ENCODE results near the gene GSDME. TPM values are rescaled to one million over a fixed set of nuclear protein-coding genes. Genes with fewer than 3 reads are reported as not detected.
A peak's percentile ranks its signal among the peaks of the same experiment; 100 is the strongest.
"Not testable (repeated sequence)": the region's sequence is repeated elsewhere in the genome, so short reads cannot be mapped to it uniquely, and the experiment has no call there.

The GSDME gene
- total RNA-seq, 1 donor from 2014 or later, result 17.7 TPM

DNA sequence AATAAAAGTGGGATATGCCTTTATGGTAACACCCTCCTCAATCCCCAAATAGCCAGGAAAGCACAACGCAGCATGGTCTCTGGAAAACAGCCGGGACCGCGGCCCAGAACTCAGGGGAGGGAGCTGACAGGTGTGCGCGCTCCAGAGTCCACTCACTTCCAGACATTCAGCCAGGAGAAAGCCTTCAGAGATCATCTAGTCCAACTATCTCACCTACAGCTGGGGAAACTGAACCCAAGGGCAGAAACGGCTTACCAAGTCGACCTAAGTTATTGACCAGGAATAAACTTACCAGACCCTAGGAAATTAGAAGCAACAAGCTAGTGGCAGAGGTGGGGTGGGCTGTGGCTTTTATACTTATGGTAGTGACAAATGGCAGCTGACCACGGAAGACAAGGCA, 16.4 kb downstream of the GSDME start:
- no peak for DNase-seq

DNA sequence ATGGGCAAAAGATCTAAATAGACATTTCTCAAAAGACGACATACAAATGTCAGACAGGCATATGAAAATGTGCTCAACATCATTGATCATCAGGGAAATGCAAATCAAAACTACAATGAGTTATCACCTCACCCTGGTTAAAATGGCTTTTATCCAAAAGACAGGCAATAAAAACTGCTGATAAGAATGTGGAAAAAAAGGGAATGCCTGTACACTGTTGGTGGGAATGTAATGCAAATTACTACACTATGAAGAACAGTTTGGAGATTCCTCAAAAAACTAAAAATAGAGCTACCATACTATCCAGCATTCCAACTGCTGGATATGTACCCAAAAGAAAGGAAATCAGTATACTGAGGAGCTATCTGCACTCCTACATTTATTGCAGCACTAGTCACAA, 18.0 kb downstream of the GSDME start:
- no peak for DNase-seq

DNA sequence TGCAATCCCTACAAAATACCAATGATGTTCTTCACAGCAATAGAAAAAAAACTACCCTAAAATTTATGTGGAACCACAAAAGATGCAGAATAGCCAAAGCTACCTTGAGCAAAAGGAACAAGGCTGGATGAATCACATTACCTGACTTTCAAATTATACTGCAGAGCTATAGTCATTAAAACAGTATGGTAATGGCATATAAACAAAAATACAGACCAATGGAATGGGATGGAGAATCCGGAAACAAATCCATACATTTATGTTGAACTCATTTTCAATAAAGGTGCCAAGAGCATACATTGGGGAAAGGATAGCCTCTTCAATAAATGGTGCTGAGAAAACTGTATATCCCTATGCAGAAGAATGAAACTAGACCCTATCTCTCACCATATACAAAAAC, 18.7 kb downstream of the GSDME start:
- no peak for DNase-seq

DNA sequence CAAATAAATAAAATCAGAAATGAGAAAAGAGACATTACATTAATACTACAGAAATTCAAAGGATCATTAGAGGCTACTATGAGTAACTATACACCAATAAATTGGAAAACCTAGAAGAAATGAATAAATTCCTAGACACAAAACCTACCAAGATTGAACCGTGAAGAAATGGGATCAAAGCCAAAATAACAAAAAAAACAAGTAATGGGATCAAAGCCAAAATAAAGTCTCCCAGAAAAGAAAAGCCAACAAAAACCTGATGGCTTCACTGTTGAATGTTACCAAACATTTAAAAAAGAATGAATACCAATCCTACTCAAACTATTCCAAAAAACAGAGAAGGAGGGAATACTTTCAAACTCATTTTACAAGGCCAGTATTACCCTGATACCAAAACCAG, 20.0 kb downstream of the GSDME start:
- peak; percentile 46 for DNase-seq

DNA sequence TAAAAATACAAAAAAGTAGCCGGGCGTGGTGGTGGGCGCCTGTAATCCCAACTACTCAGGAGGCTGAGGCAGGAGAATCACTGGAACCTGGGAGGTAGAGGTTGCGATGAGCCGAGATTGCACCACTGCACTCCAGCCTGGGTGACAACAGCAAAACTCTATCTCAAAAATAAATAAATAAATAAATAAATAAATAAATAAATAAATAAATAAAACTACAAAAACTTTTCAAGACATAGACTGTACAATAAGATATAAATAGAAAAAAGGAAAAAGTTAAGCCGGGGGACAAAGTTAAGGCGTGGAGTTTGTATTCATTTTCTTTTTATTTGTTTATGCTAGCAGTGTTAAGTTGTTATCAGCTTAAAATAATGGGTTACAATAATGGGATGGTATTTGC, 21.7 kb downstream of the GSDME start:
- DNase-seq, result not testable (repeated sequence)

DNA sequence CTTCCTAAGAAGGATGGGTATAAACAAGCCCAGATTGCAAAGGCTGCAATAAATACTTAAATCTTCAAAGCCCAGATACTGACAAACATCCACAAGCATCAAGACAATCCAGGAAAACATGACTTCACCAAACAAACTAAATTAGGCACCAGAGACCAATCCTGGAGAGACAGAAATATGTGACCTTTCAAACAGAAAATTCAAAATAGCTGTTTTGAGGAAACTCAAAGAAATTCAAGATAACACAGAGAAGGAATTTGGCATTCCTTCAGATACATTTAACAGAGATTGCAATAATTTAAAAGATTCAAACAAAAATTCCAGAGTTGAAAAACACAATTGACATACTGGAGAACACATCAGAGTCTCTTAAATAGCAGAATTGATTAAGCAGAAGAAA, 23.0 kb downstream of the GSDME start:
- no peak for DNase-seq

DNA sequence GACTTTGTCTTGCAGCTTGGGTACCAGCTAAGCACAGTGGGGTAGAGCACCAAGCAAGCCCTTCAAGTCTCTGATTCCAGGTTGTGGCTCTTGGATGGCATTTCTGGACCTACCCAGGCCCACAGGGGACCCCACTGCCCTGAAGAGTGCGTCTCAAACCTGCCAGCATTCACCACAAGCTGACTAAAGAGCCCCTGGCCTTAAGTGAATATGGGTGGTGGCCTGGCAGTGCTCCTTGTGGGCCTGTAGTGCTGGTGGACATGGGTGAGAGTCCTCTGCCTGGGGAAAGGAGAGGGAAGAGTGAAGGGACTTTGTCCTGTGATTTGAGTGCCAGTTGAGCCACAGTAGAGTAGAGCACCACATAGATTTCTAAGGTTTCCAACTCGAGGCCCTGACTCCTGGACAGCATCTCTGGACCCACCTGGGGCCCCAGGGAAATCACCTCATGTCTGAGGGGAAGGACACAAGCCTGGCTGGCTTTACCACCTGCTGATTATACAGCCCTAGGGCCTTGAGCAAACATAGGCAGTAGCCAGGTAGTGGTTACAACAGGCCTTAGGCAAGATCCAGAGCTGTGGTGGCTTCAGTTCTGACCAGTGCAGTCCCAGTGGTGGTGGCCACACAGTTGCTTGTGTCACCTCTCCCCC, 23.7 kb downstream of the GSDME start:
- DNase-seq, result no peak

DNA sequence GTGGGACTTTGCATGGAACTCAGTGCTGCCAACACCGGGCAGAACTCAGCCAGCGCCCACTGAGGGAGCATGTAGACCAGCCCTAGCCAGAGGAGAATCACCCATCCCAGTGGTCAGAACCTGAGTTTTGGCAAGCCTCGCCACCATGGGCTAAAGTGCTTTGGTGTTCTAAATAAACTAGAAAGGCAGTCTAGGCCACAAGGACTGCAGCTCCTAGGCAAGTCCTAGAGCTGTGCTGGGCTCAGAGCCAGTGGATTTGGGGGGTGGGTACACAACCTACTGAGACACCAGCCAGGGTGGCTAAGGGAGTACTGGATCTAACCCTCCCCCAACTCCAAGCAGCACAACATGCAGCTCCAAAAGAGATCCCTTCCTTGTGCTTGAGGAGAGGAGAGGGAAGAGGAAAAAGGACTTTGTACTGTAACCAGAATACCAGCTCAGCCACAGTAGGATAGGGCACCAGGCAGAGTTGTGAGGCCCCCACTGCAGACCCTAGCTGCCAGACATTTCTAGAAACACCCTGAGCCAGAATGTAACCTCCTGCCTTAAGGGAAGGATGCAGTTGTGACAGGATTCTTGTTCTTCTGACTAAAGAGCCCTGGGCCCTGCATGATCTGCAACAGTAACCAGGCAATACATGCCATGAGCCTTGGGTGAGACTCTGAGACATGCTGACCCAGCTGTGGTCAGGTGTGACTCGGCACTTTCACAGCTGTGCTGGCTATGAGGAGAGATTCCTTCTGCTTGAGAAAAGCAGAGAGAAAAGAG, 24.4 kb downstream of the GSDME start:
- DNase-seq, result peak; percentile 19

DNA sequence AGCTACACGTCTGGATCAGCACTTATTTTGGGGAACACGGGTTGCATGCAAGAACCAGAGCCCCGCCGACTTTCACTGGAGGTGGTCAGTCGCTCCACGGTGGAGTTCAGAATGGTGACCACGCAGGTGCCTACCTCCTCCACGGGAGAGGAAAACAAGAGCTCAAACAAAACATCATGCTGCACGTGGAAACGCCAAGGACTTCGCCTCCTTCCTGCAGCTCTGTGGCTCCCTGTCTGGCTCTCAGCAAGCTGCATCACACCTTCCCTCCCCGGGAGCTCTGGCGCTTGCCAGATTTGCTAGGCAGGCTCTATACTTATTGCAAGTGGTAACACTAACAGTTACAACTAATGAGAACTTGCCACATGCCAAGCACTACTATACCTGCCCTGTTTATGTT, 26.0 kb downstream of the GSDME start:
- DNase-seq, result no peak

DNA sequence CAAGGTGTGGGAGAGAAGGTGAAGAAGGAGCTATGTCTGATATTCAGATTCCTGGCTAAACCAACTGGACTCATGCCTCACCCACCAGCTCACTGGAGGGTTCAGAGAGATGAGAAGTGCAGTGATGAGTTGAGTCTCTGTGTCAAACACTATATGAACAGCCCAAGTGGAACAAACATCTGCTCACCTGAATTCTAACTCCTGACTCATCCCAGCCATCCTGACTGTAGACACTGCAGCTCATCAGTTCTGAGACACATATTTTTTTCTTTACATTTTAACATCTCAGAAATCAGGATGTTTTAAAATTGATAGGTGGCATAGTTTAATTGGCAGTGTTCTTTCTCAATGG, 27.3 kb downstream of the GSDME start:
- no peak for DNase-seq

DNA sequence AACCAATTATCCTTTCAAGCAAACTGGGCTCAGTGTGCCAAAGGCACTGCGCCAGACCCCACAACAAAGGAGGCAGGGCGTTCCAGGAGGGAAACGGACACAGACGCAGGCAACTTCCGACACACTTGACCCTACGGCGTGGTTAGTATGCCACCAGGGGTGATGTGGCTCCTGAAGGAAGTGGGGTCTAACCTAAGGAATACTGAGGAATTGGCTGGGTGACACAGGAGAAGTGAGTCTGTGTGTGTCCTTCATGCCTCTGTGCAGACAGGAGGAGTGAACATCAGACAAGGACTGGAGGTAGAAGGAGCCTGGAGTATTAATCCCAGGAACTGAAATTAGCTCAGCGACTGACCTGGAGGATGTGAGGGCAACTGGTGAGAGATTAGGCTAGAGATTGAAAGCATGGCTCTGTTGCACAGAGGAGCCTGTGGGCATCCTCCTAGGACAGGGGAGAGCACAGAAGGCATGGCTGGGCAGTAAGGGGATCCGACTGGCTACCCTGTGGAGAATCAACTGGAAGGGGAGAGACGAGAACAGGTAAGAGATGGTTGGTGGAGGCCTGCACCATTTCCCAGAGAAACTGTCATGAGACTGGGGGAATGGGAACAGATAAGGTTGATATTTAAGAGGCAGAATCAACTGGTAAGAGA, 27.8 kb downstream of the GSDME start:
- peak; percentile 74 for DNase-seq

DNA sequence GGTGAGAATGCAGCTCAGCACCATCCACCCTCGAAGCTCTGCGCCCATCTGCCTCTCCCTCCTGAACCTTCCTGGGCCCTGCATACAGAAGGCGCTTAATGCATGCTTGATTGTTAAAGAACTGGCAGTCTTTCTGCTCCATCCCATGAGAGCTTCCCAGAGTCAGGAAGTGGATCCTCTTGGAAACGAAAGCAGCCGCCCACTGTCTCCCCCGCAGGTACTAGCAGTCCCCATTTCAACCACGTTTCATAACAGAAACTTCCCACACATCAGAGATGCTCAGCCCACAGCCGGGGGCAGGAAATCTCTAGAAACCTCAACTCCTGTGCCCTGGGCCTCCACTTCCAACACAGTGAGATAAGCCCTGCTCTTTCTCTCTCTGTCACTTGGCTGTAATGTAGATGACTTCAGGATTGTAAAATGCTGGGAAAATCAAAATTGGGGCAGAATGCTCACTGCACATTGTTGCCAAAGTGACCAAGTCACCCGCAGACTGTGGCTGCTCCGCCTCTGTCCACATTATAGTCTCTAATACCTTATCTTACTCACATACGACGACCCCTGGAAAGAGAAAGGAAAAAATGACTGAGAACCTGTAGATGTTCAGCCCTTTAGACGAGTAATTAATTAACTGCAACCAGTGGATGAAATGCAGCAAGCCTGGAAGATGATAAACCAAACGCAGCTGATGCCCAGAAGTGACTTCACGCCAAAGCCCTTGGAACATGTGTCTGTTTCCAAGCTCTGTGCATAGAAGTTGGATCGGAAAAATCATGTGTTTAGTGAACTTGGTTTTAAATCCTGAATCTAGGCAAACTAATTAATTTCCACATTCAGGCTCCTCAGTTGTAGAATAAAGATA, 28.5 kb downstream of the GSDME start:
- no peak for DNase-seq

DNA sequence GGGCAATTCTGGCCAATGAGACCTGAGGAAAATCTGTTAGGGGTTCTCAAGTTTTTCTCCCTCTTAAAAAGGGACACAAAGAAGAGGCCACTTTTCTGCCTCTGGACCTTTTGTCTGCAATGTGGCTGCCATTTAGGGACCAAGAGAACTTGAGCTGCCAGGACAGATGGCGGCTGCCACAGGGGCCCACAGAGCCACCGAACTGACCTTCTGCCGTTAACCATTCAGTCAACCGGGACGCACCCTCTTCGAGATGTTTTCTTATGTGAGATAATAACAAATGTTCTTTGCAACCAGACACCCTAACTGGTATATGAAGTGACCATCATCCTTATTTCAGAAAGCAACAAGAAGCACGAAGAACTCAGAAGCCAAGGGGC, 29.2 kb downstream of the GSDME start:
- no peak for DNase-seq

DNA sequence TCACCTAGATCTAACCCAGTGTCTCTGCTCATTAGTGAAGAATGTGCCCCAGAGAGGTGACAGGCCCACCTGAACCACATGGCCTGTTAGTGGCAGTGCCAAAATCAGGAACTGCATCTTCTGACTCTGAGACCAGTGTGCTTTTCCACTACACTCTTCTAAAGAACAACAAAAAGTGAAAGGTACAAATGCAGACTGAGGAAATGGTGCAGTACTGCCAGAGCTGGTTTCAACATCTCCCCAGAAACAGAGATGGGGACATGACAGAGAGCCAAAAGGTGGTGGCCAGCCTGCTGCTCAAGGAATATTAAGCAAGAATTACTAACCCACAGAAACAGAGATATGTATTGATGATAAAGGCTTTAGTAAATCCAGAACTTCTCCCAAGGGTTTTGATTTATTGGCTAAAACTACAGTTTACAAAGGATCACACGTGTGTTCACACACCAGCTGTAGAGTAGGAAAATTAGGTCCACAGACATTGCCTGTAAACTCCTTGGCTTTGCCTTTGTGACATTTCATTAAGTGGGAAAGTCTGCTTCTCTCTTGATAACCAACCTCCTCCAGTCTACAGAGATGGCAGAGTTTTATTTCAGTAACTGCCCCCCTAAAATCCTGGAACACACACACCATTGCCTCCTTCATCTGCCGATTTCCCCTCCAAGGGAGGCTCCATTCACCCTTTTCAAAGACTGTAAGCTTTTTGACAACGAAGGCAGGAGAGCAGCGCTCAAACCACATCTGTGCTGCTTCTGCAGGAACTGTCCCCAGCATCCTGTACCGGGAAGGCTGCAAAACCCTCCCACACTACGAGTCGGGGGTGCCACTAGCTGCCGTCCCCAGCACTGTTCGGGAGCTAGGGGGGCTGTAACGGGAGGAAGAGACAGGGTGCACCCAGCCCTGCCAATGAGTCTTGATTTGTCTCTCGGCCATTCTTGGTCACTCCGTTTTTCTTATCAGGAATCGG, 29.8 kb downstream of the GSDME start:
- DNase-seq, result no peak

DNA sequence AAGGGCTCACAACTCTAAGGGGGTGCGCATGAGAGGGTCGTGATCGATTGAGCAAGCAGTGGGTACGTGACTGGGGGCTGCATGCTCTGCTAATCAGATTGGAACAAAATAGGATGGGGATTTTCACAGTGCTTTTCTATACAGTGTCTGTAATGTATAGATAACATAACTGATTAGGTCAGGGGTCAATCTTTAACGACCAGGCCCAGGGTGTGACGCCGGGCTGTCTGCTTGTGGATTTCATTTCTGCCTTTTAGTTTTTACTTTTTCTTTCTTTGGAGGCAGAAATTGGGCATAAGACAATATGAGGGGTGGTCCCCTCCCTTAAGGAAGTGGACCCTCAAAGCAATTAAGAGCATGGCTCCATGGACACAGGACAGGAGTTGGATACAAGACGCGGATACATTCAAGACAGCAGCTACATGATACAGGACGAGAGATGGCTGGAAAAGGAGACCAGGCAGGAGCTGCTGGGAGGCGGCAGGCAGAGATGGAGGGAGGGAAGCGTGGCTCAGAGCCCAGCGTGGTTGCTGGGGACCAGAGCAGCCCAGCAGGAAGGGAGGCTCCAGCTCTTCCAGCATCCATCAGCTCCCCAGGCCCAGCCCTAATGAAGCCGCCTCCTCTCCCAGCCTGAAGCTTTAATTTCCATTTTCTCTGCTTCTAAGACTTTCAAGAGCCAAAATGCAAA, 31.6 kb downstream of the GSDME start:
- no peak for DNase-seq

DNA sequence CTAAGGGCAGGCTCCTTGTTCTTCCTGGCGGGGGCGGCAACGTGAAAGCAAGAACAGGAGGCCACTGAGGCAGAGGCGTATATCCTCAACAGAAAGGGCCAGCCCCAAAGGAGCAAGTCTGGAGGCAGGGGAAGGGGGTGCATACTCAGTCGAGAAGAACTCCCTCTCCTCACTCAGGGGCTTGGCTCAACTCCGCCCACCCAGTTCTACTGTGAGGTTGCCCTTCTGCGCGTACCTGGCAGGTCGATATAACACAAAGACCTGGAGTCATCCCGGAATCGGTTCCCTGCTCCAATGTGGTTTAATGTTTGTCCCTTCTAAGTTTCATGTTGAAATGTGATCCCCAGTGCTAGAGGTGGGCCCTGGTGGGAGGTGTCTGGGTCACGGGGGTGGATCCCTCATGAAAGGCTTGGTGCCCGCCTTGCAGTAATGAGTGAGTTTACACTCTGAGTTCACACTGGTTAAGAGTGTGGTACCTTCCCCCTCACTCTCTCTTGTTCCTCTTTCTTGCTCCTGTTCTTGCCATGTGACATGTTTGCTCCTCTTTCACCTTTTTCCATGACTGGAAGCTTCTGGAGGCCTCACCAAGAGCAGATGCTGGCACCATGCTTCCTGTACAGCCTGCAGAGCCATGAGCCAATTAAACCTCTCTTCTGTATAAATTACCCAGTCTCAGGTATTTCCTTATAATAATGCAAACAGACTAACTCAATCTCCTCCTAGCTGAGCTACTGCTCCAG, 32.6 kb downstream of the GSDME start:
- DNase-seq, result no peak

DNA sequence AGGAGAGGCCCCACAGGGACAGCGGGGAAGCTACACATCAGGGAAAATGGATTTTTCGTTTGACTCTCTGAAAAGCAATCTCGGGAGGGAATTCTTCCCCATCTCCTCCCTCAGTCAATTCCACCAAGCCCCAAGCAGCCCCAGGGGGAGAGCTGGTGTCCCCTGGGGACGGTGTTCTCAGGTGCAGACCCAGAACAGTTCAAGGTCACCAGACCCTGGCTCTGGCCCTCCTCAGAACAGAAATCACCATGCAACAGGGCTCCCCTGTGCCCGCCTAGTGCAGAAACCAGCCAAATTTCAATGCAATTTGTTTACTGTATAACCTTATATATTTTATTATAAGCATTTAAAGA, 34.1 kb downstream of the GSDME start:
- DNase-seq, result no peak

DNA sequence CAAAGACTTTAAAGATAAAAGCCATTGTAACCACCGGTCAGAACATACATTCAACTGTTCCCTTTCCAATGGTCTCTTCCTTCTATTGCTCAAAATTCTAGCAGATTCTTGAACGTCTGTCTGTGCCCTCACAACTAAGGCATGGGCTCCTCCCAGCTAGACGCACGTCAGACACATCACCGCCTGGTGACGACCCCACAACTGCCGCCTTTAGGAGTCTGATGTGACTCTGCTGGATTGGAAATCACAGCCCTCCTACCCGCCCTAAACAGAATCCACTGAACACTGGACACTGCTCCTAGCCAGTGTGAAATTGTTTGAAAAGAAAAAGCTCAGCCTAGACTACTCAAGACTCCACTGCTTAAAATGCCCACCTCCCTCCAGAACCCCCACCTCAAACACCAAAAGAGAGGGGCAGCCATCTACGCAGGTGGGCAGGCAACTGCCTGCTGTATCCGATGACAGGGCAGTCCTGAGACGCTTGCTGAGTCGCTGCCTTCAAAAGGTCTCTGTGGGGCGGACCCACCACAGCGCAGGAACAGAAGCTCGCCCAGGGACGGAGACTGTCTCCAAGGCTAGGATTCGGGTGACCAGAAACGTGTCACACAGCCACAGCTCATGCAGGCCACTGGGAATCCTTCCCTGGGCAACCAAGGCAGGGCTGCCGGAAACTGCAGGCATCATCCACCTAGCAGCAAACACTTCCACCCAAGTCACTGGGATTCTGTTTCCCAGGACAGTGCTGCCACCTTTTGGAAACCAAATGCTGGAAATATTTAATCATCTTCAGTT, 34.7 kb downstream of the GSDME start:
- peak; percentile 45 for DNase-seq

DNA sequence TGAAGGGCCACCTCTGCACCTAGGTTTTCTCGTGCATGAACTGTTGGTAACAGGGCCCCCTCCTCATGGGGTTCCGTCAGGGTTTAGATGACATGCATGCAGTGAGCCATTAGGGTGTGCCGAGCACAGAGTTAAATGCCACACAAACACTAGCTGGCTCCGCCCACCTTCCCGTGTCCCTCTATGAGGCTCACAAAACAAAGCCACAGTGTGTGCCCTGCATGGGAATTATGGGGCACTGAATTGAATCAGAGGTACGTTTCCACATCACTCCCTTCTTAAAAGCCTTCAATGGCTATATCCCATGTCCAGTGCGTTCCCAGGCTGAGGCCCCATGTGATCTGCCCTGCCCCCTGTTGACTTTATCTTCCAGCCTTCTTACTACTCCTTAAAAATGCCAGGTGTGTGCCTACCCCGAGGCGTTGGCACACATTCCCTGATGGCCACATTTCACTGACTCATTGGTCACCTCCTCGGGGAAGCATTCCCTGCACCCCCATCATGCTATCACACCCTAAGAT, 35.7 kb downstream of the GSDME start:
- no peak for DNase-seq

DNA sequence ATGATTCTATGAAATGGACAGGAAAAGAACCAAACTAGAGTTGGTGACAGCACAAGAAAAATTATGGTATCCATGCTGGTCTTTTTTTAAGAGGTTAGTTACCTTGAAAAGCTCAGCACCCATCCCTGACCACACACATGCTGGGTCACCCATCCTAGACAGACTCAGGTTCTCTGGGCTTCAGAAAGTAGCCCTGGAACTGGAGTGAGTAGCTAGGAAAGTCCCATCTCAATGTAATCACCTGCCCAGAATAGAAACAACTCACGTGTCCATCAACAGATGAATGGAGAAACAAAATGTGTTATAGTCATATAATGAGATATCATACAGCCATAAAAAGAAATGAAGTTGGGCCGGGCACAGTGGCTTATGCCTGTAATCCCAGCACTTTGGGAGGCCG, 37.0 kb downstream of the GSDME start:
- no peak for DNase-seq
